Measurements from ENCODE around the gene EMC6. TPM values are rescaled to one million over a fixed set of nuclear protein-coding genes. Genes with fewer than 3 reads are reported as not detected.

EMC6 gene
- polyA plus RNA-seq, 1 of the 3 experiments (the other 2 are of a cell fraction), result 56.6 TPM

DNA sequence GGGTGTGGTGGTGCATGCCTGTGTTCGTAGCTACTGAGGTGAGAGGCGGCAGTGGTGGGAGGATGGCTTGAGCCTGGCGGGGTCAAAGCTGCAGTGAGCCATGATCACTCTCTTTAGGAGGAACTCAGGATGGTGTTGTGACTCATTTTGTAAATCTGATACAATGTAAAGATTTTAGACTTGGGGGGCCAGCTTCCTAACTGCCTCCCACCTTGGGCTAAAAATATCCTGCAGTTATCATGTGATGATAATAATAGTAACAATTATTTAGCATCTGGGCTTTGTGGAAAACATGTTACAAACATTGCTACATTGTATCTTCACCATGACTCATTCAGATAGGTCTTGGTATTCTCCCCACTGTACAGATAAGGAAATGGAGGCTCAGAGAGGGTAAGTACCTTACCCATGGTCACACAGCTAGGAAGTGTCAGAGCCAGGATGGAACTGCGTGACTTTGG lies 24.7 kb upstream of the EMC6 start:
- no peak overlapping the region for H3K27ac ChIP-seq (ENCODE audit: low read depth in 2 of 2, low read length in 1 of 2)
- no peaks in the 10 kb centered on the region for H3K36me3 ChIP-seq (replicated peaks in 1 of 2; ENCODE audit: control insufficient read depth in 1 of 2, insufficient read depth in 2 of 2, low read length in 1 of 2)
- TF ChIP-seq MAX (IDR thresholded peaks at IDR 0.05; ENCODE audit: low read depth), result no peak
- no peak for TF ChIP-seq FOXJ3 (CRISPR knock-in tag; IDR thresholded peaks at IDR 0.05)
- TF ChIP-seq MXI1 (IDR thresholded peaks at IDR 0.05; ENCODE audit: low read depth, low read length), result no peak
- no peak for TF ChIP-seq RFX5 (IDR thresholded peaks at IDR 0.05; ENCODE audit: low read length)
- TF ChIP-seq JUND (IDR thresholded peaks at IDR 0.05), result no peak
- TF ChIP-seq POLR2AphosphoS5 (IDR thresholded peaks at IDR 0.05; ENCODE audit: low read depth, low read length), result no peak
- TF ChIP-seq PBX3 (IDR thresholded peaks at IDR 0.05), result no peak
- no peak for TF ChIP-seq GABPA (IDR thresholded peaks at IDR 0.05; ENCODE audit: low read depth)
- TF ChIP-seq NFIC (IDR thresholded peaks at IDR 0.05; ENCODE audit: borderline replicate concordance), result no peak
- TF ChIP-seq EZH2phosphoT487 (IDR thresholded peaks at IDR 0.05; ENCODE audit: borderline replicate concordance, low read depth), result no peak
- no peak for TF ChIP-seq SMC3 (IDR thresholded peaks at IDR 0.05; ENCODE audit: low read depth, low read length)
- TF ChIP-seq FOSL2 (IDR thresholded peaks at IDR 0.05; ENCODE audit: borderline replicate concordance, low read depth), result no peak
- TF ChIP-seq GATA2 (CRISPR knock-in tag; IDR thresholded peaks at IDR 0.05), result no peak
- no peak for TF ChIP-seq REST (IDR thresholded peaks at IDR 0.05; ENCODE audit: low read depth, low read length)
- no peak for TF ChIP-seq MEF2A (IDR thresholded peaks at IDR 0.05; ENCODE audit: borderline replicate concordance, low read depth)
- TF ChIP-seq EP300 (IDR thresholded peaks at IDR 0.05; ENCODE audit: borderline replicate concordance in 1 of 2, low read depth in 1 of 2, low read length in 1 of 2), result no peak
- TF ChIP-seq SIN3A (IDR thresholded peaks at IDR 0.05; ENCODE audit: borderline replicate concordance, low read depth, low read length), result no peak
- H3K4me3 ChIP-seq (ENCODE audit: low read depth in 2 of 2, low read length in 1 of 2), result no peak overlapping the region
- H3K9ac ChIP-seq, result no peak overlapping the region
- no peaks in the 10 kb centered on the region for H3K79me2 ChIP-seq (ENCODE audit: insufficient read depth)
- H3K9me3 ChIP-seq, result no peaks in the 10 kb centered on the region
- no peaks in the 10 kb centered on the region for H4K20me1 ChIP-seq (ENCODE audit: insufficient read depth)
- no peaks in the 10 kb centered on the region; a peak in 1 of 4 replicates for H3K4me1 ChIP-seq (ENCODE audit: control insufficient read depth in 1 of 2, insufficient read depth in 2 of 2, low read depth in 1 of 2, low read length in 1 of 2)
- no peak overlapping the region for H3K4me2 ChIP-seq
- CTCF ChIA-PET, result no interaction called here
- no peaks in the 10 kb centered on the region for H3K9me2 ChIP-seq
- H3K27me3 ChIP-seq (ENCODE audit: insufficient read depth), result no peaks in the 10 kb centered on the region
- H3F3A ChIP-seq (replicated peaks; ENCODE audit: insufficient read depth), result no peaks in the 10 kb centered on the region
- 91% methylated on average over 4 of the region's 4 CpGs for WGBS (ENCODE audit: low lambda C conversion rate)
- no peak overlapping the region for H2AFZ ChIP-seq (ENCODE audit: low read depth)
- no peak for DNase-seq
- POLR2A ChIA-PET, result no interaction called here

Measured in SK-N-SH (cell line).